SK-N-SH treated with all-trans-retinoic acid at 6 μM for 48 hours (cell line): Measurements from ENCODE around the gene TOM1L1.

ENCODE experiments used
- ATAC-seq: fragments of 200-7000 bp; cut with Tn5 transposase; 3 replicates; pipeline ENCODE4 v1.9.1; 2020; ENCODE audit warnings: mild to moderate bottlenecking, moderate library complexity
- CSDC2 ChIP-seq: fragments of 250-450 bp; sonication (Bioruptor Pico); IDR thresholded peaks from 2 replicates; pipeline ENCODE4 v1.5.0; 2020; ENCODE audit warnings: mild to moderate bottlenecking, moderate library complexity
- CSRNP3 ChIP-seq: fragments of 250-450 bp; sonication (Bioruptor Pico); IDR thresholded peaks from 2 replicates; pipeline ENCODE4 v1.5.1; 2021; ENCODE audit warnings: mild to moderate bottlenecking, moderate library complexity
- ESRRG ChIP-seq: fragments of 250-450 bp; sonication (Bioruptor Pico); IDR thresholded peaks from 2 replicates; pipeline ENCODE4 v1.6.1; 2021; ENCODE audit warnings: mild to moderate bottlenecking
- GLIS3 ChIP-seq: fragments of 250-450 bp; sonication (Bioruptor Pico); IDR thresholded peaks from 2 replicates; pipeline ENCODE4 v1.5.0; 2020; ENCODE audit warnings: mild to moderate bottlenecking, moderate library complexity
- ISL1 ChIP-seq: fragments of 250-450 bp; sonication (Bioruptor Pico); IDR thresholded peaks from 2 replicates; pipeline ENCODE4 v2.1.2; 2022; ENCODE audit warnings: mild to moderate bottlenecking, moderate library complexity
- OSR1 ChIP-seq: fragments of 250-450 bp; sonication (Bioruptor Pico); IDR thresholded peaks from 2 replicates; pipeline ENCODE4 v1.8.0; 2022; ENCODE audit warnings: moderate library complexity, mild to moderate bottlenecking, inconsistent platforms
- PPARA ChIP-seq: fragments of 250-450 bp; sonication (Bioruptor Pico); IDR thresholded peaks from 2 replicates; pipeline ENCODE4 v1.5.0; 2020; ENCODE audit warnings: mild to moderate bottlenecking, borderline replicate concordance
- RARB ChIP-seq: fragments of 250-450 bp; sonication (Bioruptor Pico); IDR thresholded peaks from 2 replicates; pipeline ENCODE4 v1.8.0; 2021; ENCODE audit warnings: mild to moderate bottlenecking, moderate library complexity
- SNAI2 ChIP-seq: fragments of 250-450 bp; sonication (Bioruptor Pico); IDR thresholded peaks from 2 replicates; pipeline ENCODE4 v1.5.0; 2020; ENCODE audit warnings: mild to moderate bottlenecking, moderate library complexity
- TCF4 ChIP-seq: fragments of 250-450 bp; sonication (Bioruptor Pico); IDR thresholded peaks from 2 replicates; pipeline ENCODE4 v1.8.0; 2021; ENCODE audit warnings: mild to moderate bottlenecking, moderate library complexity, borderline replicate concordance
- TOX ChIP-seq: fragments of 250-450 bp; sonication (Bioruptor Pico); IDR thresholded peaks from 2 replicates; pipeline ENCODE4 v1.8.0; 2021; ENCODE audit warnings: mild to moderate bottlenecking, moderate library complexity, borderline replicate concordance
- TSHZ2 ChIP-seq: fragments of 250-450 bp; sonication (Bioruptor Pico); IDR thresholded peaks from 2 replicates; pipeline ENCODE4 v1.5.0; 2020; ENCODE audit warnings: mild to moderate bottlenecking, moderate library complexity
- ZC3H10 ChIP-seq: fragments of 250-450 bp; sonication (Bioruptor Pico); IDR thresholded peaks from 2 replicates; pipeline ENCODE4 v1.5.1; 2021; ENCODE audit warnings: mild to moderate bottlenecking, moderate library complexity
- ZFP3 ChIP-seq: fragments of 250-450 bp; sonication (Bioruptor Pico); IDR thresholded peaks from 2 replicates; pipeline ENCODE4 v1.5.0; 2020; ENCODE audit warnings: mild to moderate bottlenecking, moderate library complexity
- ZFP30 ChIP-seq: fragments of 450-650 bp; formaldehyde crosslinking; IDR thresholded peaks from 2 replicates; pipeline ENCODE4 v1.5.0; 2022; ENCODE audit warnings: mild to moderate bottlenecking, moderate library complexity
- ZNF565 ChIP-seq: fragments of 450-650 bp; formaldehyde crosslinking; conservative IDR thresholded peaks from 2 replicates; pipeline ENCODE4 v1.5.0; 2020; ENCODE audit warnings: low read depth, mild to moderate bottlenecking, moderate library complexity
- ZNF70 ChIP-seq: fragments of 450-650 bp; formaldehyde crosslinking; IDR thresholded peaks from 2 replicates; pipeline ENCODE4 v1.5.0; 2020; ENCODE audit warnings: mild to moderate bottlenecking, moderate library complexity
- ZNF8 ChIP-seq: fragments of 450-650 bp; formaldehyde crosslinking; IDR thresholded peaks from 2 replicates; pipeline ENCODE4 v1.5.0; 2020; ENCODE audit warnings: mild to moderate bottlenecking, moderate library complexity
- TF ChIP-seq, protein P1 (sequence below): fragments of 250-450 bp; sonication (Bioruptor Pico); IDR thresholded peaks from 2 replicates; pipeline ENCODE4 v1.5.1; 2020; ENCODE audit warnings: low read depth, mild to moderate bottlenecking, moderate library complexity
- TF ChIP-seq, protein P2 (sequence below): fragments of 250-450 bp; sonication (Bioruptor Pico); IDR thresholded peaks from 2 replicates; pipeline ENCODE4 v1.8.0; 2020; ENCODE audit warnings: mild to moderate bottlenecking, moderate library complexity, borderline replicate concordance
- TF ChIP-seq, protein P3 (sequence below): fragments of 250-450 bp; sonication (Bioruptor Pico); IDR thresholded peaks from 2 replicates; pipeline ENCODE4 v1.8.0; 2021; ENCODE audit warnings: low read depth, mild to moderate bottlenecking, moderate library complexity, borderline replicate concordance

TOM1L1 gene

GRCh38 chr17:54945231-54945630 is 44.6 kb downstream of the TOM1L1 start:
- no peak for TF ChIP-seq PPARA (CRISPR knock-in tag)
- TF ChIP-seq CSRNP3 (CRISPR knock-in tag) = no peak
- TF ChIP-seq ISL1 (CRISPR knock-in tag) = no peak
- ATAC-seq = no peak

GRCh38 chr17:54945671-54946070 is 45.0 kb downstream of the TOM1L1 start:
- TF ChIP-seq TOX (CRISPR knock-in tag) = no peak
- TF ChIP-seq, protein P1, sequence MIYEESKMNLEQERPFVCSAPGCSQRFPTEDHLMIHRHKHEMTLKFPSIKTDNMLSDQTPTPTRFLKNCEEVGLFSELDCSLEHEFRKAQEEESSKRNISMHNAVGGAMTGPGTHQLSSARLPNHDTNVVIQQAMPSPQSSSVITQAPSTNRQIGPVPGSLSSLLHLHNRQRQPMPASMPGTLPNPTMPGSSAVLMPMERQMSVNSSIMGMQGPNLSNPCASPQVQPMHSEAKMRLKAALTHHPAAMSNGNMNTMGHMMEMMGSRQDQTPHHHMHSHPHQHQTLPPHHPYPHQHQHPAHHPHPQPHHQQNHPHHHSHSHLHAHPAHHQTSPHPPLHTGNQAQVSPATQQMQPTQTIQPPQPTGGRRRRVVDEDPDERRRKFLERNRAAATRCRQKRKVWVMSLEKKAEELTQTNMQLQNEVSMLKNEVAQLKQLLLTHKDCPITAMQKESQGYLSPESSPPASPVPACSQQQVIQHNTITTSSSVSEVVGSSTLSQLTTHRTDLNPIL (CRISPR knock-in tag) = no peak
- no peak for TF ChIP-seq GLIS3
- TF ChIP-seq CSDC2 (CRISPR knock-in tag) = no peak
- TF ChIP-seq TCF4 = no peak
- TF ChIP-seq OSR1 (CRISPR knock-in tag) = no peak
- TF ChIP-seq ZFP3 (CRISPR knock-in tag) = no peak
- TF ChIP-seq PPARA (CRISPR knock-in tag) = no peak
- TF ChIP-seq, protein P2, sequence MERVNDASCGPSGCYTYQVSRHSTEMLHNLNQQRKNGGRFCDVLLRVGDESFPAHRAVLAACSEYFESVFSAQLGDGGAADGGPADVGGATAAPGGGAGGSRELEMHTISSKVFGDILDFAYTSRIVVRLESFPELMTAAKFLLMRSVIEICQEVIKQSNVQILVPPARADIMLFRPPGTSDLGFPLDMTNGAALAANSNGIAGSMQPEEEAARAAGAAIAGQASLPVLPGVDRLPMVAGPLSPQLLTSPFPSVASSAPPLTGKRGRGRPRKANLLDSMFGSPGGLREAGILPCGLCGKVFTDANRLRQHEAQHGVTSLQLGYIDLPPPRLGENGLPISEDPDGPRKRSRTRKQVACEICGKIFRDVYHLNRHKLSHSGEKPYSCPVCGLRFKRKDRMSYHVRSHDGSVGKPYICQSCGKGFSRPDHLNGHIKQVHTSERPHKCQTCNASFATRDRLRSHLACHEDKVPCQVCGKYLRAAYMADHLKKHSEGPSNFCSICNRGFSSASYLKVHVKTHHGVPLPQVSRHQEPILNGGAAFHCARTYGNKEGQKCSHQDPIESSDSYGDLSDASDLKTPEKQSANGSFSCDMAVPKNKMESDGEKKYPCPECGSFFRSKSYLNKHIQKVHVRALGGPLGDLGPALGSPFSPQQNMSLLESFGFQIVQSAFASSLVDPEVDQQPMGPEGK (CRISPR knock-in tag) = no peak
- TF ChIP-seq CSRNP3 (CRISPR knock-in tag) = no peak
- no peak for TF ChIP-seq ESRRG
- TF ChIP-seq ZFP30 = no peak
- TF ChIP-seq TSHZ2 (CRISPR knock-in tag) = no peak
- no peak for TF ChIP-seq ZNF70 (CRISPR knock-in tag)
- TF ChIP-seq ZNF565 (CRISPR knock-in tag) = no peak

GRCh38 chr17:54947396-54947795 is 46.7 kb downstream of the TOM1L1 start:
- ATAC-seq = no peak
- TF ChIP-seq ZNF70 (CRISPR knock-in tag) (no peak), RARB (CRISPR knock-in tag) (no peak), OSR1 (CRISPR knock-in tag) (no peak), ZNF8 (CRISPR knock-in tag) (no peak), ZNF565 (CRISPR knock-in tag) (no peak), SNAI2 (CRISPR knock-in tag) (no peak), ZFP3 (CRISPR knock-in tag) (no peak), ZC3H10 (no peak), ISL1 (CRISPR knock-in tag) (no peak)
- TF ChIP-seq, protein P2 (CRISPR knock-in tag) = no peak
- TF ChIP-seq, protein P3, sequence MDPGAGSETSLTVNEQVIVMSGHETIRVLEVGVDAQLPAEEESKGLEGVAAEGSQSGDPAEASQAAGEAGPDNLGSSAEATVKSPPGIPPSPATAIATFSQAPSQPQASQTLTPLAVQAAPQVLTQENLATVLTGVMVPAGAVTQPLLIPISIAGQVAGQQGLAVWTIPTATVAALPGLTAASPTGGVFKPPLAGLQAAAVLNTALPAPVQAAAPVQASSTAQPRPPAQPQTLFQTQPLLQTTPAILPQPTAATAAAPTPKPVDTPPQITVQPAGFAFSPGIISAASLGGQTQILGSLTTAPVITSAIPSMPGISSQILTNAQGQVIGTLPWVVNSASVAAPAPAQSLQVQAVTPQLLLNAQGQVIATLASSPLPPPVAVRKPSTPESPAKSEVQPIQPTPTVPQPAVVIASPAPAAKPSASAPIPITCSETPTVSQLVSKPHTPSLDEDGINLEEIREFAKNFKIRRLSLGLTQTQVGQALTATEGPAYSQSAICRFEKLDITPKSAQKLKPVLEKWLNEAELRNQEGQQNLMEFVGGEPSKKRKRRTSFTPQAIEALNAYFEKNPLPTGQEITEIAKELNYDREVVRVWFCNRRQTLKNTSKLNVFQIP (CRISPR knock-in tag) = no peak
- TF ChIP-seq, all 23 proteins: peak for 0

More at GRCh38 chr17:54945671-54946070, 45.0 kb downstream of the TOM1L1 start:
- no peak for ATAC-seq
